ENCODE data around the gene AFDN.

Gene AFDN

DNA sequence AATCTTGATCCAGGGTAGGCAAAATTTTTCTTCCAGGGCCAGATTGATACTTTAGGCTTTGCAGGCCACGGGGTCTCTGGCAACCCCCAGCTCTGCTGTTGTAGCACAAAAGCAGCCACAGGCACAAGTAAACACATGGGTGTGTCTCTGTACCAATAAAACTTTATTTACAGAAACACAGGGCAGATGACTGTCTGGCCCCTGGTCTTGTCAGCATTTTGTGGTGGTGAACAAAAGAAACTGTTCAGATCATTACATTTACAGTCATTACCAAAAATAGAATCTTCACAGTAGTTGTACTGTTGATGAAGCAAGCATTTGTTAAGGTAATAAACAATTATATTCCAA is 125.8 kb downstream of the AFDN start:
- Histone ChIP-seq H3K9ac (ENCODE audit: low read depth, low read length, poor library complexity) (no peak overlapping the region), H3K79me1 (ENCODE audit: low read depth, low read length) (no peaks in the 10 kb centered on the region), H2BK12ac (ENCODE audit: low read length) (no peak overlapping the region), H3K36me3 (replicated peaks in 1 of 2; ENCODE audit: control insufficient read depth in 2 of 2, insufficient read depth in 2 of 2, low read length in 2 of 2) (peaks cover 43 to 94% of the 10 kb centered on the region in 2 donors), H3K4me2 (ENCODE audit: insufficient read depth, low read length, poor library complexity, severe bottlenecking) (no peak overlapping the region), H3K4ac (ENCODE audit: low read length) (no peak overlapping the region), H3K27me3 (ENCODE audit: control insufficient read depth in 3 of 3, insufficient read depth in 3 of 3, low read depth in 1 of 3, low read length in 3 of 3) (no peaks in the 10 kb centered on the region), H3K27ac (replicated peaks; ENCODE audit: low read length) (no peak overlapping the region), H3K4me1 (ENCODE audit: control insufficient read depth in 2 of 2, insufficient read depth in 1 of 2, low read depth in 1 of 2, low read length in 2 of 2) (no peaks in the 10 kb centered on the region), H2AK5ac (ENCODE audit: low read depth, low read length) (no peak overlapping the region), H2AFZ (ENCODE audit: low read length) (no peak overlapping the region), H4K8ac (ENCODE audit: low read depth, low read length) (no peak overlapping the region), H3K18ac (ENCODE audit: low read length) (no peak overlapping the region), H3K14ac (ENCODE audit: low read length) (no peak overlapping the region), H3K9me3 (replicated peaks in 1 of 2; ENCODE audit: control insufficient read depth in 2 of 2, insufficient read depth in 1 of 2, low read depth in 1 of 2, low read length in 2 of 2) (no peaks in the 10 kb centered on the region), H2BK120ac (ENCODE audit: low read depth, low read length) (no peak overlapping the region), H2BK15ac (ENCODE audit: low read length) (no peak overlapping the region), H2BK5ac (ENCODE audit: low read length) (no peak overlapping the region), H3K23ac (ENCODE audit: low read depth, low read length, poor library complexity) (no peak overlapping the region), H4K91ac (ENCODE audit: low read depth, low read length, poor library complexity) (no peak overlapping the region), H3K4me3 (ENCODE audit: low read length in 2 of 2) (no peak overlapping the region)
- WGBS, 2 donors (ENCODE audit: extremely low coverage in 2 of 2, insufficient read length in 2 of 2, insufficient replicate concordance in 1 of 2), result no CpG with 5 or more reads among the region's 1 CpG
- no peak for DNase-seq (ENCODE audit: low spot score)

- Histone ChIP-seq H3K9me3 (replicated peaks in 1 of 2; ENCODE audit: control insufficient read depth in 2 of 2, insufficient read depth in 1 of 2, low read depth in 1 of 2, low read length in 2 of 2) (no peaks in the 10 kb centered on the region), H3K36me3 (replicated peaks in 1 of 2; ENCODE audit: control insufficient read depth in 2 of 2, insufficient read depth in 2 of 2, low read length in 2 of 2) (peaks cover 38 to 90% of the 10 kb centered on the region in 2 donors)
- WGBS, 2 donors (ENCODE audit: extremely low coverage in 2 of 2, insufficient read length in 2 of 2, insufficient replicate concordance in 1 of 2), result no CpG with 5 or more reads among the region's 5 CpGs
Measured at GRCh38 chr6:167953551-167953950, 126.8 kb downstream of the AFDN start.

GRCh38 chr6:167954151-167954550 is 127.4 kb downstream of the AFDN start:
- Histone ChIP-seq H3K23ac (ENCODE audit: low read depth, low read length, poor library complexity) (no peak overlapping the region), H3K4me1 (ENCODE audit: control insufficient read depth in 2 of 2, insufficient read depth in 1 of 2, low read depth in 1 of 2, low read length in 2 of 2) (no peaks in the 10 kb centered on the region), H2BK120ac (ENCODE audit: low read depth, low read length) (no peak overlapping the region), H3K79me1 (ENCODE audit: low read depth, low read length) (no peaks in the 10 kb centered on the region), H2BK12ac (ENCODE audit: low read length) (no peak overlapping the region), H3K9me3 (replicated peaks in 1 of 2; ENCODE audit: control insufficient read depth in 2 of 2, insufficient read depth in 1 of 2, low read depth in 1 of 2, low read length in 2 of 2) (no peaks in the 10 kb centered on the region), H2AK5ac (ENCODE audit: low read depth, low read length) (no peak overlapping the region), H2AFZ (ENCODE audit: low read length) (no peak overlapping the region), H3K27ac (replicated peaks; ENCODE audit: low read length) (no peak overlapping the region), H2BK15ac (ENCODE audit: low read length) (no peak overlapping the region), H3K36me3 (replicated peaks in 1 of 2; ENCODE audit: control insufficient read depth in 2 of 2, insufficient read depth in 2 of 2, low read length in 2 of 2) (peaks cover 33 to 84% of the 10 kb centered on the region in 2 donors), H3K9ac (ENCODE audit: low read depth, low read length, poor library complexity) (no peak overlapping the region), H3K4ac (ENCODE audit: low read length) (no peak overlapping the region), H3K18ac (ENCODE audit: low read length) (no peak overlapping the region), H4K8ac (ENCODE audit: low read depth, low read length) (no peak overlapping the region), H4K91ac (ENCODE audit: low read depth, low read length, poor library complexity) (no peak overlapping the region), H3K14ac (ENCODE audit: low read length) (no peak overlapping the region), H2BK5ac (ENCODE audit: low read length) (no peak overlapping the region), H3K27me3 (ENCODE audit: control insufficient read depth in 3 of 3, insufficient read depth in 3 of 3, low read depth in 1 of 3, low read length in 3 of 3) (no peaks in the 10 kb centered on the region), H3K4me3 (ENCODE audit: low read length in 2 of 2) (no peak overlapping the region), H3K4me2 (ENCODE audit: insufficient read depth, low read length, poor library complexity, severe bottlenecking) (no peak overlapping the region)
- DNase-seq (ENCODE audit: low spot score), result no peak
- no CpG with 5 or more reads among the region's 3 CpGs for WGBS, 2 donors (ENCODE audit: extremely low coverage in 2 of 2, insufficient read length in 2 of 2, insufficient replicate concordance in 1 of 2)

More at GRCh38 chr6:167953551-167953950, 126.8 kb downstream of the AFDN start:
- no peak overlapping the region for H3K9ac ChIP-seq (ENCODE audit: low read depth, low read length, poor library complexity)
- no peak overlapping the region for H3K4ac ChIP-seq (ENCODE audit: low read length)
- no peak overlapping the region for H3K27ac ChIP-seq (replicated peaks; ENCODE audit: low read length)
- DNase-seq (ENCODE audit: low spot score), result no peak
- no peak overlapping the region for H2BK120ac ChIP-seq (ENCODE audit: low read depth, low read length)
- H3K79me1 ChIP-seq (ENCODE audit: low read depth, low read length), result no peaks in the 10 kb centered on the region
- no peaks in the 10 kb centered on the region for H3K4me1 ChIP-seq (ENCODE audit: control insufficient read depth in 2 of 2, insufficient read depth in 1 of 2, low read depth in 1 of 2, low read length in 2 of 2)
- H3K14ac ChIP-seq (ENCODE audit: low read length), result no peak overlapping the region
- H2AFZ ChIP-seq (ENCODE audit: low read length), result no peak overlapping the region
- H2BK12ac ChIP-seq (ENCODE audit: low read length), result no peak overlapping the region
- no peak overlapping the region for H3K23ac ChIP-seq (ENCODE audit: low read depth, low read length, poor library complexity)
- no peak overlapping the region for H3K4me3 ChIP-seq (ENCODE audit: low read length in 2 of 2)
- H3K18ac ChIP-seq (ENCODE audit: low read length), result no peak overlapping the region
- H2AK5ac ChIP-seq (ENCODE audit: low read depth, low read length), result no peak overlapping the region
- no peak overlapping the region for H4K8ac ChIP-seq (ENCODE audit: low read depth, low read length)
- no peak overlapping the region for H3K4me2 ChIP-seq (ENCODE audit: insufficient read depth, low read length, poor library complexity, severe bottlenecking)
- no peak overlapping the region for H2BK5ac ChIP-seq (ENCODE audit: low read length)
- no peak overlapping the region for H2BK15ac ChIP-seq (ENCODE audit: low read length)
- H4K91ac ChIP-seq (ENCODE audit: low read depth, low read length, poor library complexity), result no peak overlapping the region
- no peaks in the 10 kb centered on the region for H3K27me3 ChIP-seq (ENCODE audit: control insufficient read depth in 3 of 3, insufficient read depth in 3 of 3, low read depth in 1 of 3, low read length in 3 of 3)

DNA sequence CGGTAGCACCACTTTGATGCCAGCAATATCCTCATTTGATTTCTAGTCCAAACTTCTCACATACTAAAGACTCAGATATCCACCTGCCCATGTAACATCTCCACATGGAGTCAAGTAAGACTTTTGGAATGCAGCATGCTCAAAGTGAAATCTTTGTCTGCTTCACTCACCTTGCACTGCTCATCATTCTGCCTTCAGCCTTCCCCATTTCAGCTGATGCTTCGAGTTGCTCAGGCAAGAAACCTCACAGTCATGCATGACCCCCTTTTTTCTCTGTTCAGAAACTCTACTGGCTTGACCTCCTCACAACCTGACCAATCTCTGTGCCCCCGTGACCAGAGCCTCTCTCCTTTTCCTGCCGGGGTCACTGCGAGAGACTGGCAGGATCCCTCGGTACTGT is 129.8 kb downstream of the AFDN start:
- no peak overlapping the region for H2BK5ac ChIP-seq (ENCODE audit: low read length)
- H2BK12ac ChIP-seq (ENCODE audit: low read length), result no peak overlapping the region
- no peak overlapping the region for H3K27ac ChIP-seq (replicated peaks; ENCODE audit: low read length)
- H3K4me2 ChIP-seq (ENCODE audit: insufficient read depth, low read length, poor library complexity, severe bottlenecking), result no peak overlapping the region
- DNase-seq (ENCODE audit: low spot score), result no peak
- H3K4me3 ChIP-seq (ENCODE audit: low read length in 2 of 2), result no peak overlapping the region
- no peak overlapping the region for H3K23ac ChIP-seq (ENCODE audit: low read depth, low read length, poor library complexity)
- no peaks in the 10 kb centered on the region for H3K27me3 ChIP-seq (ENCODE audit: control insufficient read depth in 3 of 3, insufficient read depth in 3 of 3, low read depth in 1 of 3, low read length in 3 of 3)
- no peak overlapping the region for H2AK5ac ChIP-seq (ENCODE audit: low read depth, low read length)
- H3K9ac ChIP-seq (ENCODE audit: low read depth, low read length, poor library complexity), result no peak overlapping the region
- H3K79me1 ChIP-seq (ENCODE audit: low read depth, low read length), result no peaks in the 10 kb centered on the region
- no peak overlapping the region for H2AFZ ChIP-seq (ENCODE audit: low read length)
- no peak overlapping the region for H2BK120ac ChIP-seq (ENCODE audit: low read depth, low read length)
- no peak overlapping the region for H4K8ac ChIP-seq (ENCODE audit: low read depth, low read length)
- H3K14ac ChIP-seq (ENCODE audit: low read length), result no peak overlapping the region
- no peak overlapping the region for H3K18ac ChIP-seq (ENCODE audit: low read length)
- peaks cover 17 to 68% of the 10 kb centered on the region in 2 donors for H3K36me3 ChIP-seq (replicated peaks in 1 of 2; ENCODE audit: control insufficient read depth in 2 of 2, insufficient read depth in 2 of 2, low read length in 2 of 2)
- WGBS, 2 donors (ENCODE audit: extremely low coverage in 2 of 2, insufficient read length in 2 of 2, insufficient replicate concordance in 1 of 2), result no CpG with 5 or more reads among the region's 6 CpGs
- no peak overlapping the region for H2BK15ac ChIP-seq (ENCODE audit: low read length)
- H3K4ac ChIP-seq (ENCODE audit: low read length), result no peak overlapping the region
- no peak overlapping the region for H4K91ac ChIP-seq (ENCODE audit: low read depth, low read length, poor library complexity)
- H3K4me1 ChIP-seq (ENCODE audit: control insufficient read depth in 2 of 2, insufficient read depth in 1 of 2, low read depth in 1 of 2, low read length in 2 of 2), result no peaks in the 10 kb centered on the region
- H3K9me3 ChIP-seq (replicated peaks in 1 of 2; ENCODE audit: control insufficient read depth in 2 of 2, insufficient read depth in 1 of 2, low read depth in 1 of 2, low read length in 2 of 2), result no peaks in the 10 kb centered on the region

All from neuronal stem cell (in vitro differentiated cells).